Cardiac fibroblast (primary cell): ENCODE measurements around the gene DENND4A.
A peak's percentile ranks its signal among the peaks of the same experiment; 100 is the strongest.

Experiments used
- DNase-seq, 2 donors: peaks; one replicate each; pipeline versions ENCODE4 v3.0.0 to v3.0.0-alpha.2; 2010; ENCODE audit warnings: low read depth in 2 of 2
- H3K4me3 ChIP-seq, 2 donors: replicated peaks in 1 of 2; 1 replicate in 1 of 2; 2 replicates in 1 of 2; pipeline ENCODE4 v1.5.1; 2011; ENCODE audit warnings: low read depth in 2 of 2, low read length in 2 of 2, mild to moderate bottlenecking in 2 of 2, moderate library complexity in 1 of 2
- CTCF ChIP-seq: IDR thresholded peaks from one replicate; pipeline ENCODE4 v1.5.1; 2011; ENCODE audit warnings: low read depth, mild to moderate bottlenecking, low read length, inconsistent platforms

DENND4A gene

DNA sequence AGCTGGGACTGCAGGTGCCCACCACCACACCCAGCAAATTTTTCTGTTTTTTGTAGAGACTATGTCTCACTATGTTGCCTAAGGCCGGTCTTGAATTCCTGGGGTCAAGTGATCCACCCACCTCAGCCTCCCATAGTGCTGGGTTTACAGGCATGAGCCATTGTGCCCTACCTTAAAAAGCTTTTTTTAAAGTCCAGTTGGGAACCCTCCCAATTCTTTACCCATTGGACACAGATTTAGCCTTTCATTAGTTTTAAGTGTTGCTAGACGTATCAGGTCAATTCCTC lies 1.7 kb upstream of the DENND4A start:
- TF ChIP-seq CTCF: no peak
- DNase-seq: no peak
- no peak overlapping the region for H3K4me3 ChIP-seq

GRCh38 chr15:65792988-65793817 lies 1.1 kb upstream of the DENND4A start:
- H3K4me3 ChIP-seq: peak overlapping the region; percentile 82 to 83
- no peak for TF ChIP-seq CTCF
- DNase-seq: no peak

- TF ChIP-seq CTCF: no peak
- DNase-seq: peak; percentile 46 to 58
- peak overlapping the region; percentile 82 to 83 for H3K4me3 ChIP-seq
These were observed 557 bp downstream of the DENND4A start for GRCh38 chr15:65791335-65792137.

DNA sequence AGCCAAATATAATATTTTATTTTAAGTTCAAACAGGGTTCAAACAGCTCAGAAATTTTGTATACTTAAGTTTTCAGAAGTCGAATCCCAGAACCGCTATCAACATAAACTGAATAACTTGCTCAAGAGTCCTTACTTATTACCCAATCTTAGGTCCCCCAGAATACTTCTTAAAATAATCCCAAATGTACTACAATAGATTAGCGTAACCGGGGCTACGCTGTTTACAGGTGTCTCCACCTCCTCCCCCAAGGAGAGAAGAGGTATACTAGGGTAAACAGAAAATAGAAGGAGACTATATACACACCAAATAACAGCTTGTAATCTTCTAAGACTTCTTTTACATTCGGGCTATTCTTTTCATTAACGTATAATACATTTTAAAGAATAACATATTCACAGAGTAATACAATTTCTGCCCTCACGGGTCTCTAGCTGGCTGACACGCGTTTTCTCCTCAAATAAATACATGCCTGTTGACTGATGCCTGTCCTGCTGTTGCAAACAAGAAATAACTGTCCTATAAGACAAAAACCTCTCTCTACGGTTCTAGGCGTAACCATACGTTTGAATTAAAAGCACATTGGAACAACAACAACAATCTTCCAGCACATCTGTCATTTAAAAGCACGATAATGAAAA lies 1.3 kb downstream of the DENND4A start:
- H3K4me3 ChIP-seq: peak overlapping the region; percentile 82 to 83
- peak; percentile 23 to 36 for DNase-seq
- TF ChIP-seq CTCF: no peak

- no peak for DNase-seq
- H3K4me3 ChIP-seq: no peak overlapping the region
- no peak for TF ChIP-seq CTCF
These were observed 2.2 kb downstream of the DENND4A start for GRCh38 chr15:65789759-65790425.

DNA sequence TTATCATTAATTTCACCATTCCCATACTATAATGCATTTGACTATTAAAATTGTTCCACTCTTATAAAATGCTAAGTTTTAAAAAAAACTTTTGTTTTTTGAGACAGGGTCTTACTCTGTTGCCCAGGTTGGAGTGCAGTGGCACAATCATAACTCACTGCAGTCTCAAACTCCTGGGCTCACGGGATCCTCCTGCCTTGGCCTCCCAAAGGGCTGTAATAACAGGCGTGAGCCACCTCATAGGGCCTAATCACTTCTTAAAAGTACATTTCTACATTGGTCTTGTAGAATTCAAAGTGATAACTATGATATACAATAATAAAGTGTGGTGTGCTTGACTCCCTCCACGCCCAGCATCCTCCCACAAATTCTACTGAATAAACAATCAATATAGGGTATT lies 3.0 kb downstream of the DENND4A start:
- DNase-seq: no peak
- no peak for TF ChIP-seq CTCF
- H3K4me3 ChIP-seq: no peak overlapping the region
